ENCODE results near the gene NEMP1.
"Not testable (repeated sequence)": the region's sequence is repeated elsewhere in the genome, so short reads cannot be mapped to it uniquely, and the experiment has no call there.

Gene NEMP1

GRCh38 chr12:57019983-57020719, 58.4 kb downstream of the NEMP1 start:
- H3K36me3 Mint-ChIP-seq (ENCODE audit: low read depth): no peaks in the 10 kb centered on the region
- H3K9me3 Mint-ChIP-seq: no peaks in the 10 kb centered on the region
- no peak overlapping the region for H3K27ac Mint-ChIP-seq
- peaks cover 14% of the 10 kb centered on the region for H3K4me1 Mint-ChIP-seq
- peaks cover 17% of the 10 kb centered on the region for H3K27me3 Mint-ChIP-seq (ENCODE audit: low read depth)
- no peak for TF ChIP-seq CTCF (IDR thresholded peaks at IDR 0.05; ENCODE audit: unreplicated experiment in 3 of 3)
- no peak overlapping the region for H3K4me3 Mint-ChIP-seq

- no peaks in the 10 kb centered on the region for H3K9me3 Mint-ChIP-seq
- H3K36me3 Mint-ChIP-seq (ENCODE audit: low read depth): no peaks in the 10 kb centered on the region
- H3K4me1 Mint-ChIP-seq: peaks cover 13% of the 10 kb centered on the region
- no peak for TF ChIP-seq CTCF (IDR thresholded peaks at IDR 0.05; ENCODE audit: unreplicated experiment in 3 of 3)
- H3K4me3 Mint-ChIP-seq: no peak overlapping the region
- peak overlapping the region in 2 of 3 experiments; percentile 38 to 63 for H3K27ac Mint-ChIP-seq
- H3K27me3 Mint-ChIP-seq (ENCODE audit: low read depth): peaks cover 24% of the 10 kb centered on the region
These were observed 59.7 kb downstream of the NEMP1 start for GRCh38 chr12:57018906-57019305.

GRCh38 chr12:57018353-57018752, 60.2 kb downstream of the NEMP1 start:
- not testable (repeated sequence) for H3K9me3 Mint-ChIP-seq; H3K36me3 Mint-ChIP-seq (ENCODE audit: low read depth); H3K4me3 Mint-ChIP-seq; H3K4me1 Mint-ChIP-seq
- H3K27me3 Mint-ChIP-seq (ENCODE audit: low read depth): peaks cover 28% of the 10 kb centered on the region
- H3K27ac Mint-ChIP-seq: peak overlapping the region in 1 of 3 experiments; percentile 20

- Mint-ChIP-seq H3K27me3 (ENCODE audit: low read depth) (peaks cover 34% of the 10 kb centered on the region), H3K4me1 (peaks cover 10% of the 10 kb centered on the region), H3K9me3 (no peaks in the 10 kb centered on the region), H3K27ac (no peak within 1 kb of the TSS), H3K36me3 (ENCODE audit: low read depth) (no peaks in the 10 kb centered on the region), H3K4me3 (no peak within 1 kb of the TSS)
- TF ChIP-seq CTCF (IDR thresholded peaks at IDR 0.05; ENCODE audit: unreplicated experiment in 3 of 3): no peak
These were observed 62.2 kb downstream of the NEMP1 start, which contains the start of gene TAC3 for GRCh38 chr12:57016348-57016747. TSS of gene TAC3 (minus strand) at chr12:57016529. CDS start at chr12:57015797, 732 bp downstream.

DNA sequence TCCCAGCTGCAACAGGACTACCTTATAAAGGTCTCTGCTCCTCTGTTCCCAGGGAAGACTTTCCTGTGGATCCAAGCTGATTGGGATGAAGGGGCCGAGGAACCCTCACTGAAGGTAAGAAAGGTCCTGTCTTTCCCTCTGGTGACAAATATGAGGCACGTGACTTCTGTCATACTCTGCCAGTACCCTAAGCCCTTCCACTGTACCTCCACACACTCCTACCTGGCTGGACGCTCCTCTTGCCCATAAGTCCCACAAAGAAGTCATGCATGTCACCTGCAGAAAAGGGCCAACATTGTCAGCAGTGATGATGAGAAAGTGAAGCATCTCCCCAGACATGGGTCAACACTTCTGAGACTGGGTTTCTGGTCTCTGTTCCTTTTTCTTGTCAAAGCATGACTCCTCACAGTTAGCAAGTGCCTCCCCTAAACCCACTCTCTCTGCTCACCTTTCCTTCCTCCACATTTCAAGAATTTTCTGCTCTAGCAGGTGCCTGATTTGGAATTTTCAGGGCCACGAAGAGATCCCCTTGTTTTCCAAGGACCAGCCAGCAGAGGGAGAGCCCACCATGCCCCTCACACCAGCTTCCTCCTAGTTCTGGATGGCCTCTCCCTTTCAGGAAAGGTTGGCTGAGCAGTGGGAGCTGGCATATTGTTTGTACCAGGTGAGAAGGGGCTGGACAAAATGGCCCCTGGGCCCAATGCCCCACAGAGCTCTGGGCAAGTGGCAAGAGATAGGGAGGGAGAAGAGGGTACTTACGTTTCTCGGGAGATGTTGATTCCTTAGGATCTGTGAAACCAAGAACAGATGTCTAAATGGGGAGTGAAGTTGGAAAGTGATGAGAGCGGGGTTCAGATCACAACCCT, 65.8 kb downstream of the NEMP1 start:
- Mint-ChIP-seq H3K4me3 (no peak overlapping the region), H3K9me3 (no peaks in the 10 kb centered on the region), H3K4me1 (peaks cover 13% of the 10 kb centered on the region), H3K36me3 (ENCODE audit: low read depth) (no peaks in the 10 kb centered on the region), H3K27me3 (ENCODE audit: low read depth) (peaks cover 34% of the 10 kb centered on the region), H3K27ac (no peak overlapping the region)
- TF ChIP-seq CTCF (IDR thresholded peaks at IDR 0.05; ENCODE audit: unreplicated experiment in 3 of 3): no peak
